H54 (cell line): ENCODE results near the gene SUSD1.
"Not testable (repeated sequence)": the region's sequence is repeated elsewhere in the genome, so short reads cannot be mapped to it uniquely, and the experiment has no call there.

Experiments
- DNase-seq: peaks from one replicate; pipeline ENCODE4 v3.0.0; 2011; ENCODE audit warnings: low spot score, mixed read lengths; ENCODE audit not compliant: insufficient read length
- FAIRE-seq: peaks from 3 replicates; lab custom pipeline; 2011; peaks lifted over from hg19 to GRCh38; lab: Jason Lieb, UNC
- POLR2A ChIP-seq: IDR thresholded peaks from 2 replicates; pipeline ENCODE4 v1.6.1; 2011; ENCODE audit warnings: low read depth, mild to moderate bottlenecking, low read length

SUSD1 gene

DNA sequence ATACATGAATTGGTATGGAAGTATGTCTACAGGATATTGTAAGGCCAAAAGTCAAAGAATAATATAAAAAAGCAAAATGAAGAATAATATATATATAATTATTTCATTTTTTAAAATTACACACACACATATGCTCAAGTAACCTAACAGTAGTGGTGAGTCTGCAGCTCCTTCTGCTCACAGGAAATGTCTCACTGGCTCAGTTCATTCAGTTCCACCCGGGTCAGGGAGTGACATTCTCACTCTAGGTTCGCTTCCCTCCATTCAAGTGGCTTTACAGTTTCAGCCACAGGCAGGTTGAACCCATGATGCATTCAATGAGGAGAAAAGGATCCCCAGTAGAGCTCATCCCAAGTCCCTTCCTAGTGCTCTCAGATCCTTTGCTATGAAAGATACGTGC lies 90.8 kb downstream of the SUSD1 start:
- TF ChIP-seq POLR2A = no peak
- no peak for FAIRE-seq

DNA sequence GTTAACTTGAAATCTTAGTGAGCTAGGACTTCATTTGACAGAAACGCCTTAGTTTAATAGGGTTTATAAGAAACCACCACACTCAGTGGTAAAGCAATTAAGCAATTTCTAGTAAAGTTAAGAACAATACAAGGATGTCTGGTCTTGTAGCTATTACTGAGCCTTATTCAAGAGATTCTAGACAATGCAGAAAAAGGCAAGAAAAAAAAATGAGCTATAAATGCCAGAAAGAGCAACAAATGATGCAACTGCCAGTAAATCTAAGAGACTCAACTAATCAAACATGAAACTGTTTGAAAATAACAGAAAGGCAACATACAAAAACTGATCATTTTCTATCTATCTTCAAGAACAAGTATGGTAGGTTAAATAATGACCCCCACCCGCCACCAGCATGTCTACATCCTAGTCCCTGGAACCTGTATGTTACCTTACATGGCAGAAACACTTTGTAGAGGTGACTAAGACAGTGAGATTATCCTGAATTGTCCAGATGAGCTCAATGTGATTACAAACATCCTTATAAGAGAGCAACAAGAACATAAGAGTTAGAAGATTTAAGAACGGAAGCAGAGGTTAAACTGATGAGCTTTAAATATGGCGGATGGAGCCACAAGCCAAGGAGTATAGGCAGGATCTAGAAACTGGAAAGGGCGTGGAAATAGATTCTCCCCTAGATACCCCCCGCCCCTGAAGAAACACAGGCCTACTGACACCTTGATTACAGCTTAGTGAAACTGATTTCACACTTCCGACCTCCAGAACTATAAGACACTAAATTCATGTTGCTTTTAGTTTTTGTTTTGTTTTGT lies 93.0 kb downstream of the SUSD1 start:
- DNase-seq = no peak
- TF ChIP-seq POLR2A = no peak
- FAIRE-seq = peak; percentile 41

More for the DNA sequence above, 90.8 kb downstream of the SUSD1 start:
- DNase-seq = no peak

DNA sequence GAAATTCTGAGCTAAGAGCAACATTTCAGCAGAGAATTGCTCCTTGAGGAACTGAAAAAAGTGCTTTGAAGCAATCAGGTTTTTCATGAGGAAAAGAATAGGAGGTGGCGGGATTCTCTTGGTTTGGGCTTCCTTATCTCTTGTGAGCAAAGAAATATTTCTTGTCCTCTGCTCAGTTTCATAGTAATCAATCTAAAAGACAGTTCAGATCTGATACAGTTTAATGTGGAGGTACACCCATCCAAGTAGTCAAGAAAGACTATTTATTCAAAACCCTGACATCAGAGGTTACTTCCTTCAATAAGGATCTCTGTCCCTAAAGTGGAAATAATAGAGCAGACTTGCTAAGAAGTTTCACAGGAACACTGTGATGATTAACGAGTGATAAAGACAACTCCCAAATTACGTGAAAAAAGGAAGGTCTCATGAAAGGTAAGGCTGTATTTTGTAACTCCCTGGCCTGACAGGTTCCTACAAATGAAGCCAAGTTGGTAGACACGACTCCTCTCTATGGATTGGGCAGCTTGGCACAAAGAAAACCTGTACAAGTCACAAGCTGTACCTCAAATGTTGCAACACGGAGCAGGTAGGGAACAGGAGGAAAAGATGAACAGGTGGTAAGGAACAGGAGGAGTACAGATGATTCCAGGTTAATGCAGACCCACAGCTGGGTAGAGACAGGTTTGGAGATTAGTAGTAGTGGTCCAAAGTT lies 94.1 kb downstream of the SUSD1 start:
- no peak for TF ChIP-seq POLR2A
- FAIRE-seq (peak; percentile 50), DNase-seq (no peak)

DNA sequence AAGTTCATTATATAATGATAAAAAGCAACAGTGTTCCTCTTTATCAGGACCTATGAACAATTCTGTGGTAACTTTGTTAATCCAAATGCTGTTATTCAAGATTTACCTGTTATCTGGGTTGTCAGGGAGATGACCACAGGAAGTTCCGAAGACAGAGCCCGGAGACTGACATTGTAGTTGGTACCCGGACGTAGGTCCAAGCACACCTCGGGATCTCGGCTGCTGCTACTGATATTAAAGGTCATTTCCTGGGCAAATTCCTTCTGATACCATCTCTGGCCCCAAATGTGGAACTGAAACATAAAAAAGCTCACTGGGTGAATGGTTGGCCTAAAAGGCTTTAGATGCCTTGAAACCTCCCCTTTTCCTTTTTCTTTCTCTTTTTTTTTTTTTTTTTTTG lies 96.7 kb downstream of the SUSD1 start:
- no peak for DNase-seq
- TF ChIP-seq POLR2A = no peak
- FAIRE-seq = no peak

DNA sequence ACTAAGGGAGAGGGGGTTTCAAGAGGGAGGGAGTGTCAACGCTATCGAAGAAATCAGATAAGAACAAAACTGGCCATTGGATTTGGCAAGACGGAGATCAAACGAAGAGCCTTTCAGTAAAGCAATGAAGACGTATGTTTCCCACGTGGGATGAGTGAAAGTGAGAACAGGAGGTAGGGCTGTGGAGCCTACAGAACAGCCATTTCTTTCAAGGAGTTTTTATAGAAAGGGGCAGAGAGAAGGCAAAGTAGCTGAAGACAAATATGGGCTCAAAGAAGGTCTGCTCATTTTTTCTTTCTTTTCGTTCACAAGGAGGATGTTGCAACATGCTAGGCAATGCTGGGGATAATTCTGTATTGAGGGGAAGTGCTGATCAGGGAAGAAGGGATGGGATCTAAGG lies 98.3 kb downstream of the SUSD1 start:
- no peak for TF ChIP-seq POLR2A
- FAIRE-seq = peak; percentile 36
- no peak for DNase-seq

DNA sequence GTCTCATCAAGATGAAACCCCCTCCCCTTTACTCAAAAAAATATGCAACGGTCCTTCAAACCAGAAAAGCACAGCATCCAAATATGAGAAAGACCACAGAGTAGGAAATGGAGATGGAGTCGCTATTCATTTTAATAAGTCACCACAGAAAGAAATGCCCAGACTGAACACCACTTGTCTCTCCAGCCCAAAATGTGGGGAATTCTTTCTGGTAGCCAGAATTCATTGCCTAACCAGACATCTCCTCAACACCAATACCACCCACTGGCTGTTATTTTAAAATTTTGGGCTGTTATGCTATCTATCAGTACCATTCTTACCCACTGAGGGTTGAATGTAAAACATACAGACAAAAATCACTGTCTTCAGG lies 100.1 kb downstream of the SUSD1 start:
- TF ChIP-seq POLR2A = no peak
- FAIRE-seq (no peak), DNase-seq (no peak)

DNA sequence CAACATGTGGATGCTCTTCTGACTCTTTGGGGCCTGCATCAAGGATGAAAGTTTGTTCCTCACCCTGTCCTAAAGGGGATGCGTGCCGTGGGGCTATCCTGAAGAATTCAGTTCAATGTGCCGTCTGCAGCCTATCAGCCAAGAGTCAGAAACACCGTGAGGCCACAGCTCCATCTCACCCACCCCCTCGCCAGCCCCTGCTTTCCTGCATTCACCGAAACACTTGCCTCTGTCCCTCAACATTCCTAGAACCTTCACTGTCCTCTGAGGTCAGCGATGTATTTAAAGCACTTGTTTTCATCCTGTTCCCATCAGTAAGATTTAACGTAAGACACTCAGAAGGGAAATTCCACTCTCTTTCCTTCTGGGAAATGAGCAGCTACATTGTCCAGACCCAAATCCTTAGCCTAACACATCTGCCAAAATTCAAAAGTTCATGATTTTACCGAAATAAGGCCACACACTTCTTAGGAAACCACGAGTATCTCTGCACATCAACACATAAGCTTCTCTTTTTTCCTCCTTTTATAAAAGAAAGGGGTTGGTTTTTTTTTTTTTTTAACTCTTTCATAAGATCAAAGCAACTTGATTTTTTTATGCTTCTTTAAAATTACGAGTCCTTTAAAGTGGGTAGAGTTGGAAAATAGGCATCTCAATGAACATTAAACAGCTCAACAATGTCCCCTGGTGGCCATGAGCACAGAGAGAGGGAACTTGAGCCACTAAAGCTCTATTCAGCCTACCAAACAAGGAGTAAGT lies 100.7 kb downstream of the SUSD1 start:
- TF ChIP-seq POLR2A = no peak

DNA sequence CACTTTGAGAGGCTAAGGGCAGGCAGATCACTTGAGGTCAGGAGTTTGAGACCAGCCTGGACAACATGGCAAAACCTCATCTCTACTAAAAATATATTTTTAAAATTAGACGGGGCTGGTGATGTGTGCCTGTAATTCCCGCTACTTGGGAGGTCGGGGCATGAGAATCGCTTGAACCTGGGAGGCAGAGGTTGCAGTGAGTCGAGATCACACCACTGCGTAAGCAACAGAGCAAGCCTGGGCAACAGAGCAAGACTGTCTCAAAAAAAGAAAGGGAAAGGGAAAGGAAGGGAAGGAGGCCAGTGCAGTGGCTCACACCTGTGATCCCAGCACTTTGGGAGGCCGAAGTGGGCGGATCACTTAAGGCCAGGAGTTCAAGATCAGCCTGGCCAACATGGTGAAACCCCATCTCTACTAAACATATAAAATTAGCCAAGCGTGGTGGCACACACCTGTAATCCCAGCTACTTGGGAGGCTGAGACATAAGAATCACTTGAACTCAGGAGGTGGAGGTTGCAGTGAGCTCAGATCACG lies 101.4 kb downstream of the SUSD1 start:
- DNase-seq, FAIRE-seq: not testable (repeated sequence)

More for the DNA sequence above, 100.7 kb downstream of the SUSD1 start:
- FAIRE-seq (peak; percentile 93), DNase-seq (no peak)

DNA sequence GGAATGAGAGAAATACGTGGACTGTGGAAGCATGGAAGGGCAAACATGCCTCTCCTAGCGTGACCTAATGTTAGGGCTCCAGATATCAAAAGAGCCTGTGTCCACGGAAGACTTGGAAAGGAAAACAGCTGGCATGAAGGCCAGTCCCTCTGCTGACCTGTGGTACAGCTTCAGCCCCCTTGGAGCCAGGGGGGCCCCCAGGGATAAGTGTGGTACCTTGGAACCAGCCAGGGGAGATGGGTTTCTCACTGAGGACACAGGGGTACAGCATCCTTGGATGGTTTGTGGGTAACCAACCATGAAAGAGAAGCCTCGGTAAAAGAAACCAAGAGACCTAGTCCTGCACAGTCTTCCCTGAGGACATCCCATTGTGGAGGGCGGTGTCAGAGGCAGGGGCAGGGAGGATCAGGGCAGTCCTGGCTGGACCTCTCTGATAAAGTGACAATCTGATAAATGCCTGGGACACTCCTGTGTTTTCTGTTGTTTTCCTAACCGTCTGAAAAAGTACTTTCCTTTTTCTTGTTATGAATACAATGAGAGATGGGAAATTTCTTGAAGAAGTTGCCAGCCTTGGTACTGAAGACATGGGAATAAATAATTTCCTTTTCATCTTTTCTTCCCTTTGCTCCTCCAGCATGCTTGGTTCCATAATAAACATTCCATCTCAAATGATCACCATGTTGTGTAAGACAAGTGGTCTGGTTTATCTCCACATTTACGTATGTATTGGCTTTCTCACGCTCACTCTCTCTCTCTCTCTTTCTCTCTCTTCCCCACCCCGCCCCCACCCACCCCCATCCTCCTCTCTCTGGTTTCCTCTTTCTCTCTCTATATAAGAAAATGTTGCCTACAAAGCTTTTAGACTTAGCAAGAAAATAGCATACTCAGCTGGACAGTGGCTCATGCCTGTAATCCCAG lies 102.1 kb downstream of the SUSD1 start:
- DNase-seq = no peak
- TF ChIP-seq POLR2A = no peak
- no peak for FAIRE-seq

DNA sequence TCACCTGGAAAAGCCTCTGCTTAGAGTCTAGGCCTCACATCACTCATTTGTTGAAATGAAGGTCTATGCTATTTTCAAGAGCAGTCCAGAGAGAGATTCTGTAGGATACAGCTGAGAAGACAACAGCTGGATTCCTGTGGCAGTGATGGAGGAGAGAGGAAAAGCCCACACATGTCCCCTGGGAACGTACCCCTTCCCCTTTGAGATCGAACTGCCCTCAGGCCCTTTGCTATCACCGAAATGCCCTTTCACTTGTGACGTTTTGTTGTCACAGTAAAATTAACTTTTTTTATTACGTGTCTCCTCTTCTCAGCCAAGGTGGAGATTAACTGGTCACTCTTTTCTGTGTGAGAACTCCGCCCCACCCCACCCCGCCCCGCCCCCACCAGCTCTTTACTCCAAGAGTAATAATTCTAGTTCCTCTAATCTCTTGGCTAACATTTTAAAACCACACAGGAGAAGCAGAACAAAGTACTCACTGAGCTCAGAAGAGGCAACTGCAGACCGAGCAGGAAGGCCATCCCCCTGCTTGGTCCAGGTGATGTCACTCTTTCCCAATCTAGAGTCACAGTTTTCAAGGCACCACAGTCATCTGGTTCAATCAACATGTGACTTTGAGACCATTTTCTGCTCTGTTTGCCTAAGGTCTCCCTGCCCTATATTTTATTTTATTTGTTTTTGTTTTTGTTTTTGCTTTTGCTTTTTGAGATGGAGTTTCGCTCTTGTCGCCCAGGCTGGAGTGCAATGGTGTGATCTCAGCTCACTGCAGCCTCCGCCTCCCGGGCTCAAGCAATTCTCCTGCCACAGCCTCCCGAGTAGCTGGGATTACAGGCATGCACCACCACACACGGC lies 105.6 kb downstream of the SUSD1 start:
- FAIRE-seq = no peak
- TF ChIP-seq POLR2A = no peak
- DNase-seq = no peak

DNA sequence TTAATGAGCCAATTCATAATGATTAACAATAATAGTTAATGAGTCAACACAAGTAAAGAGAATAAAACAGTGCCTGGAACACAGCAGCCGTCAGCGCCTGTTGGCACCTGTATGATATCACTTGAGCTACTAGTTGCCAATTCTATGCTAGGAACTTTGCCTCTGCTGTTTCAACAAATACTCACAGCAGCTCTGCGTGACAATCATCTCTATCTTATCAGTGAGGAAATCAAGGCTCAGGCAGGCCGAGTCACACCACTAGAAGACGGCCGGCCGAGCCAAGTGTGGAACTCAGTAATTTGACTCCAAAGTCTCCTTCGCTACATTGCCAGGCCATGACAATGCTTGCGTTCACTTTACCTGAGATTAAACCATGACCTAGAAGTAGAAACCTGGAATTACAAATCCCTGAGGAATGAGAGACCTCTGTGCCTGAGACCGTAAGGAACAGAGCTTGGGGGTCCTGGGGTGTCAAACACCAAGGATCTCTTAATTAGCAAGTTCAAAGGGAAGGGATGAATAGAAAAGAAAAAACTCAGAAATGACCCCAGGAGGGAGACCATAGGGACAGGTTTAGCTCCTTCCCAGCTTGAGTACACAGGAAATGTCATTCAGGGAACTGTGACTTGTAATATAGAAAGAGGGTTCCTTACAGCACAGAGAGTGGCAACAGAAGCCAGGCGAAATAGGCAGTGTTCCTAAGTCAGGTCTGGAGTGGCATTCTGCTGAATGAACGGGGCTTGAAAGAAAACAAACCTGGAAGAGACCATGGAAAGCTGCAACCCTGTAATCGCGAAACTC lies 109.1 kb downstream of the SUSD1 start:
- FAIRE-seq = no peak
- DNase-seq = no peak
- TF ChIP-seq POLR2A = no peak
